Transverse colon (tissue), 4 donors: ENCODE results near the gene IFT88. TPM values are rescaled to one million over a fixed set of nuclear protein-coding genes. Genes with fewer than 3 reads are reported as not detected.

ENCODE experiments used
- DNase-seq: peaks from one replicate; pipeline ENCODE4 v3.0.0-alpha.2; 2019
- H3K27ac ChIP-seq, 4 donors: fragments of 200-600 bp; sonication (generic); 2 replicates each; pipeline ENCODE4 v1.5.1; 2016 to 2018; ENCODE audit warnings: inconsistent platforms in 4 of 4
- H3K27me3 ChIP-seq: fragments of 200-600 bp; sonication (generic); 2 replicates; pipeline ENCODE4 v1.5.1; 2017; ENCODE audit warnings: inconsistent platforms
- H3K36me3 ChIP-seq, 4 donors: fragments of 200-600 bp; sonication (generic); 2 replicates each; pipeline ENCODE4 v1.5.1; 2017 to 2019; ENCODE audit warnings: inconsistent platforms in 4 of 4
- H3K4me1 ChIP-seq, 4 donors: fragments of 200-600 bp; sonication (generic); 2 replicates each; pipeline ENCODE4 v1.5.1; 2017 to 2020; ENCODE audit warnings: inconsistent platforms in 4 of 4
- H3K4me3 ChIP-seq, 4 donors: fragments of 200-600 bp; sonication (generic); 1 replicate in 1 of 4; 2 replicates in 3 of 4; pipeline versions ENCODE4 v1.5.1 to v1.6.1; 2017 to 2019; ENCODE audit warnings: inconsistent platforms in 4 of 4
- H3K9me3 ChIP-seq, 2 donors: fragments of 200-600 bp; sonication (generic); 2 replicates each; pipeline ENCODE4 v1.5.1; 2017 to 2019; ENCODE audit warnings: inconsistent platforms in 2 of 2
- CTCF ChIP-seq, 5 experiments: fragments of 200-600 bp in 3 of 5; fragments of 450-650 bp in 2 of 5; sonication (generic) in 3 of 5; IDR thresholded peaks; 1 replicate in 2 of 5; 2 replicates in 3 of 5; pipeline ENCODE4 v1.5.1; 2016 to 2017; ENCODE audit warnings: antibody characterized with exemption in 5 of 5, inconsistent platforms in 3 of 5, mild to moderate bottlenecking in 2 of 5, moderate library complexity in 1 of 5
- EP300 ChIP-seq: sonication (generic); formaldehyde crosslinking; IDR thresholded peaks from one replicate; pipeline ENCODE4 v1.6.1; 2017; ENCODE audit warnings: antibody characterized with exemption, low read depth
- POLR2A ChIP-seq: fragments of 450-650 bp; IDR thresholded peaks from one replicate; pipeline ENCODE4 v1.6.1; 2016; ENCODE audit warnings: antibody characterized with exemption, mild to moderate bottlenecking, moderate library complexity
- POLR2AphosphoS5 ChIP-seq, 3 donors: sonication (generic); formaldehyde crosslinking; IDR thresholded peaks; one replicate each; pipeline ENCODE4 v1.6.1; 2016; ENCODE audit warnings: antibody characterized with exemption in 3 of 3
- WGBS, 2 donors: methylation state at CpG; one replicate each; pipeline ENCODE4 v1.1.5; 2018; ENCODE audit warnings: low coverage in 1 of 2; 5-methylcytosine and 5-hydroxymethylcytosine counted together
- in situ Hi-C, 4 donors: fragments of 200-750 bp; cut with MboI; loops; one replicate each; pipeline versions ENCODE4 v1.15.0 to v1.15.1; 2017; ENCODE audit warnings: low sequenced_read_pairs in 3 of 4, low pct_ligation_motif_present in 1 of 4, low pct_unique_long_range_greater_than_20kb in 1 of 4
- intact Hi-C: fragments of 100-400 bp; cut with DNase I; formaldehyde crosslinking; loops from one replicate; pipeline ENCODE4 v1.15.1; 2023; ENCODE audit warnings: low total_unique reads
- total RNA-seq, 4 donors: library from RNA; depleted of rRNA; stranded (reverse); fragments of >200 nt; gene quantifications; one replicate each; pipeline ENCODE4 v1.1.0, GENCODE V29; 2016

Gene IFT88
- total RNA-seq, 4 donors from 2014 or later = 3.4 to 22.9 (median 16.6) TPM

- in situ Hi-C loops = no loop called here
- H3K27ac ChIP-seq = no peak overlapping the region
- H3K36me3 ChIP-seq = peaks cover 0 to 11% (median 0%) of the 10 kb centered on the region in 4 donors
- no peaks in the 10 kb centered on the region for H3K27me3 ChIP-seq
- H3K4me3 ChIP-seq = no peak overlapping the region
- 92% methylated on average over 3 to 4 of the region's 4 CpGs for WGBS, 2 donors
- H3K9me3 ChIP-seq = no peaks in the 10 kb centered on the region
- intact Hi-C loops = no loop called here
- TF ChIP-seq EP300 (no peak), CTCF (IDR thresholded peaks at IDR 0.05) (no peak), POLR2A (no peak)
- H3K4me1 ChIP-seq = no peaks in the 10 kb centered on the region
- DNase-seq = no peak
Observed at GRCh38 chr13:20610006-20610405, 43.0 kb downstream of the IFT88 start.

GRCh38 chr13:20616059-20616797 is 49.3 kb downstream of the IFT88 start:
- no peak for TF ChIP-seq POLR2AphosphoS5 (IDR thresholded peaks at IDR 0.05)
- TF ChIP-seq CTCF (IDR thresholded peaks at IDR 0.05) = no peak
- no peak for TF ChIP-seq POLR2A
- no peak for TF ChIP-seq EP300
- Histone ChIP-seq H3K27ac (no peak overlapping the region), H3K9me3 (no peaks in the 10 kb centered on the region), H3K4me3 (no peak overlapping the region), H3K36me3 (peaks cover 0 to 8% (median 0%) of the 10 kb centered on the region in 4 donors), H3K27me3 (no peaks in the 10 kb centered on the region), H3K4me1 (no peaks in the 10 kb centered on the region)
- WGBS, 2 donors = 81 to 82% methylated on average over 3 of the region's 3 CpGs
- no peak for DNase-seq
- in situ Hi-C loops = no loop called here
- intact Hi-C loops = no loop called here

- H3K4me1 ChIP-seq = no peaks in the 10 kb centered on the region
Observed at GRCh38 chr13:20623000-20623399, 56.0 kb downstream of the IFT88 start.

GRCh38 chr13:20624213-20624612 is 57.3 kb downstream of the IFT88 start:
- peaks cover 0 to 7% (median 0%) of the 10 kb centered on the region in 4 donors for H3K4me1 ChIP-seq
- WGBS, 2 donors = 92% methylated on average over 4 of the region's 4 CpGs; no CpG with 5 or more reads in 1 of the 2 donors
- no peak for DNase-seq
- TF ChIP-seq CTCF (IDR thresholded peaks at IDR 0.05) (no peak), EP300 (no peak), POLR2A (no peak), POLR2AphosphoS5 (IDR thresholded peaks at IDR 0.05) (no peak)
- intact Hi-C loops (no loop called here), in situ Hi-C loops (no loop called here)
- no peaks in the 10 kb centered on the region for H3K27me3 ChIP-seq
- H3K27ac ChIP-seq = no peak overlapping the region
- peaks cover 0 to 16% (median 4%) of the 10 kb centered on the region in 4 donors for H3K36me3 ChIP-seq
- peaks cover 7 to 13% of the 10 kb centered on the region in 2 donors for H3K9me3 ChIP-seq
- no peak overlapping the region for H3K4me3 ChIP-seq

More at GRCh38 chr13:20623000-20623399, 56.0 kb downstream of the IFT88 start:
- intact Hi-C loops = no loop called here
- Histone ChIP-seq H3K9me3 (peaks cover 7 to 13% of the 10 kb centered on the region in 2 donors), H3K4me3 (no peak overlapping the region), H3K27ac (no peak overlapping the region), H3K36me3 (peaks cover 0 to 16% (median 4%) of the 10 kb centered on the region in 4 donors), H3K27me3 (no peaks in the 10 kb centered on the region)
- in situ Hi-C loops = no loop called here
- DNase-seq = no peak
- 94 to 95% methylated on average over 3 of the region's 3 CpGs for WGBS, 2 donors
- TF ChIP-seq EP300 = no peak
- no peak for TF ChIP-seq POLR2AphosphoS5 (IDR thresholded peaks at IDR 0.05)
- no peak for TF ChIP-seq CTCF (IDR thresholded peaks at IDR 0.05)
- no peak for TF ChIP-seq POLR2A
